ENCODE results near the gene SKIDA1.

- TF ChIP-seq CTCF (IDR thresholded peaks at IDR 0.05) (no peak), POLR2AphosphoS5 (IDR thresholded peaks at IDR 0.05) (no peak), EP300 (IDR thresholded peaks at IDR 0.05) (no peak)
These were observed 34.8 kb downstream of the SKIDA1 start for GRCh38 chr10:21490711-21491105.

Measured in stomach (tissue), 4 donors.